SU-DHL-6 (cell line): ENCODE data around the gene PPP6R2.

Source experiments
- EZH2phosphoT487 ChIP-seq: fragments of 200-600 bp; sonication (generic), shearing (Covaris generic); conservative IDR thresholded peaks from 2 replicates; pipeline ENCODE4 v1.6.1; 2018; ENCODE audit warnings: mild to moderate bottlenecking, antibody characterized with exemption, low read length, moderate library complexity, mixed read lengths
- TF ChIP-seq, protein P1 (sequence below): fragments of 200-600 bp; sonication (generic); IDR thresholded peaks from one replicate; pipeline ENCODE4 v1.5.1; 2017; ENCODE audit warnings: antibody characterized with exemption, mild to moderate bottlenecking, low read length, moderate library complexity; ENCODE audit not compliant: insufficient read depth, poor library complexity, severe bottlenecking

DNA sequence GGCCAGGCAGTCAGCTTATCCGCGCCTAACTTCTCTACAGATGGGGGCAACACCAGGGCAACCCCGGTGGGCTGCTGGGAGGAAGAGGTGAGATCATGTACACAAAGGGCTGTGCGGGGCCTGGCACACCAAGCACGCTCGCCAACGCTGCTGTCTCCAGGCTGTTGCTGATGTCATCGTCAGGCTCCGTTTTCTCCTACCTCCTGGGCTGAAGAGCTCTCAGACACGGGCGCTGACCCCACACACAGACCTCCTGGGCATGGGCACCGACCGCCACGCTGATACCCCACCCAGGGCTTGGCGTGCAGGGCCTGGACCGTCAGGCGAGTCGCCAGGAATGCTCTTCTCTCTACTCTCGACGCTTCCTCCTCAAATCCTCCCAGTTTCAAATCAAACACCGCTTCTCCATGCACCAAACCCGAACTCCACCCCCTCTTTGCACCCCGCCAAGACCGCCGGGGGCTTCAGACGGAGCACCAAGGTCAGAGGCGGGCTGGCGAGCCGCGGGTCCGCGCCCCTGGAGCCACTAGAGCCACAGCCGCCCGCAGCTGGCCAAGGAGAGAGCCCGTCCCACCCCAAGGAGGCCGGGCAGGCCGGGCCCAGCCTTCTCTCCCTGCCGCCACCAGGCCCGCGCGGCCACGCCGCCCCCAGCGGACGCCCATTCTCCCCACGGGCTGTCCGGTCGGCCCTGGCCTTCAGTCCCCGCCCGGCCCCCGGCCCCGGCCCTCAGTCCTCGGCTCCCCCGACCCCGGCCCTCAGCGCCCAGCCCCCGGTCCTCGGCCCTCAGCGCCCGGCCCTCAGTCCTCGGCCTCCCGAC is 130.9 kb downstream of the PPP6R2 start:
- TF ChIP-seq, protein P1, sequence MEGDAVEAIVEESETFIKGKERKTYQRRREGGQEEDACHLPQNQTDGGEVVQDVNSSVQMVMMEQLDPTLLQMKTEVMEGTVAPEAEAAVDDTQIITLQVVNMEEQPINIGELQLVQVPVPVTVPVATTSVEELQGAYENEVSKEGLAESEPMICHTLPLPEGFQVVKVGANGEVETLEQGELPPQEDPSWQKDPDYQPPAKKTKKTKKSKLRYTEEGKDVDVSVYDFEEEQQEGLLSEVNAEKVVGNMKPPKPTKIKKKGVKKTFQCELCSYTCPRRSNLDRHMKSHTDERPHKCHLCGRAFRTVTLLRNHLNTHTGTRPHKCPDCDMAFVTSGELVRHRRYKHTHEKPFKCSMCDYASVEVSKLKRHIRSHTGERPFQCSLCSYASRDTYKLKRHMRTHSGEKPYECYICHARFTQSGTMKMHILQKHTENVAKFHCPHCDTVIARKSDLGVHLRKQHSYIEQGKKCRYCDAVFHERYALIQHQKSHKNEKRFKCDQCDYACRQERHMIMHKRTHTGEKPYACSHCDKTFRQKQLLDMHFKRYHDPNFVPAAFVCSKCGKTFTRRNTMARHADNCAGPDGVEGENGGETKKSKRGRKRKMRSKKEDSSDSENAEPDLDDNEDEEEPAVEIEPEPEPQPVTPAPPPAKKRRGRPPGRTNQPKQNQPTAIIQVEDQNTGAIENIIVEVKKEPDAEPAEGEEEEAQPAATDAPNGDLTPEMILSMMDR, result no peak
- no peak for TF ChIP-seq EZH2phosphoT487
